22Rv1 (cell line): ENCODE results near the gene VPS35.

Experiments
- ZFX ChIP-seq: fragments of 450-650 bp; IDR thresholded peaks from 2 replicates; pipeline ENCODE4 v1.6.1; 2017; ENCODE audit warnings: antibody characterized with exemption, borderline replicate concordance
- TF ChIP-seq, protein P1 (sequence below): fragments of 450-650 bp; IDR thresholded peaks from 2 replicates; pipeline ENCODE4 v1.5.1; 2017; ENCODE audit warnings: mild to moderate bottlenecking

DNA sequence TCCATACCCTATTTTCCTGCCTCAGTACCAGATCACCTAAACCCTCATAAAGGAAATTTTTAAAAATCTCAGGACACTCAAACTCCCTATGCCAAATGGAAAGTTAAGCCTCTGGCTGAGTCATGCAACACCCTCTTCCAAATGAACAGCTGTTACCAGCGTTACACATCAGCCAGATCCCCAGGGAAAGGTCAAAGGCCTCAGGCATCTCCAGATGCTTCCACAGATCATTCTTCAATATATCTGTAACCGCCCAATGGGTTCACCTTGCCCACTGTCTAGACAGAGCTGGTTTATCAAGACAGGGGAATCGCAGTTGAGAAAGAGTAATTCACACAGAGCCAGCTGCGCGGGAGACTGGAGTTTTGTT lies 38.7 kb downstream of the VPS35 start:
- TF ChIP-seq, protein P1, sequence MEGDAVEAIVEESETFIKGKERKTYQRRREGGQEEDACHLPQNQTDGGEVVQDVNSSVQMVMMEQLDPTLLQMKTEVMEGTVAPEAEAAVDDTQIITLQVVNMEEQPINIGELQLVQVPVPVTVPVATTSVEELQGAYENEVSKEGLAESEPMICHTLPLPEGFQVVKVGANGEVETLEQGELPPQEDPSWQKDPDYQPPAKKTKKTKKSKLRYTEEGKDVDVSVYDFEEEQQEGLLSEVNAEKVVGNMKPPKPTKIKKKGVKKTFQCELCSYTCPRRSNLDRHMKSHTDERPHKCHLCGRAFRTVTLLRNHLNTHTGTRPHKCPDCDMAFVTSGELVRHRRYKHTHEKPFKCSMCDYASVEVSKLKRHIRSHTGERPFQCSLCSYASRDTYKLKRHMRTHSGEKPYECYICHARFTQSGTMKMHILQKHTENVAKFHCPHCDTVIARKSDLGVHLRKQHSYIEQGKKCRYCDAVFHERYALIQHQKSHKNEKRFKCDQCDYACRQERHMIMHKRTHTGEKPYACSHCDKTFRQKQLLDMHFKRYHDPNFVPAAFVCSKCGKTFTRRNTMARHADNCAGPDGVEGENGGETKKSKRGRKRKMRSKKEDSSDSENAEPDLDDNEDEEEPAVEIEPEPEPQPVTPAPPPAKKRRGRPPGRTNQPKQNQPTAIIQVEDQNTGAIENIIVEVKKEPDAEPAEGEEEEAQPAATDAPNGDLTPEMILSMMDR = no peak
- TF ChIP-seq ZFX = no peak
